ENCODE data around the gene ADIG.

DNA sequence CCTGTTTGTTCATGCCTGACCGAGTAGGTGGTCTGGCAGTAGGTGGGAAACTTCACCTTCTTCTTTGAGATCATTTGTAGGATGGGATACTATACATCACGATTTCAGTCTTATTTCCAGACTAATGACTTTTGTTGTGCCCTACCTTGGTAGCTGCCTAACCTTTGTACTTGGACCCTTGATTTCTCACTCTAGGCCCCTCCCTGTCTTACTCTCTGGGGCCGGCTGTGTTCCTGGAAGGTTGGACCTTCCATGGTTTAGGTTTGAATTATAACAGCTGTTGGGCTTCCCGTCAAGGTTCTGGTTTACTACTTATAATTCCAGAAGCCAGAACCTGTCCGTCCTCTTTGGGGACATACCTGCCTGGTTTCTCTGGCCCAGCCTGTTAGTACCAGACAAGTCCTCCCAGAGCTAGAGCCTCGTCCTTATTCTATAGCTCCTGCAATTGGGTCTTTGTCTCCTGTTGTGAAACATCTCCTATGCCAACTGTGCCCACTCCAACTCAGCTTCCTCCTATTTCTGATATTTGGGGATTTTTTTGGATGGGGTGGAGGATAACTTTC, 14.9 kb upstream of the ADIG start:
- TF ChIP-seq, protein P1, sequence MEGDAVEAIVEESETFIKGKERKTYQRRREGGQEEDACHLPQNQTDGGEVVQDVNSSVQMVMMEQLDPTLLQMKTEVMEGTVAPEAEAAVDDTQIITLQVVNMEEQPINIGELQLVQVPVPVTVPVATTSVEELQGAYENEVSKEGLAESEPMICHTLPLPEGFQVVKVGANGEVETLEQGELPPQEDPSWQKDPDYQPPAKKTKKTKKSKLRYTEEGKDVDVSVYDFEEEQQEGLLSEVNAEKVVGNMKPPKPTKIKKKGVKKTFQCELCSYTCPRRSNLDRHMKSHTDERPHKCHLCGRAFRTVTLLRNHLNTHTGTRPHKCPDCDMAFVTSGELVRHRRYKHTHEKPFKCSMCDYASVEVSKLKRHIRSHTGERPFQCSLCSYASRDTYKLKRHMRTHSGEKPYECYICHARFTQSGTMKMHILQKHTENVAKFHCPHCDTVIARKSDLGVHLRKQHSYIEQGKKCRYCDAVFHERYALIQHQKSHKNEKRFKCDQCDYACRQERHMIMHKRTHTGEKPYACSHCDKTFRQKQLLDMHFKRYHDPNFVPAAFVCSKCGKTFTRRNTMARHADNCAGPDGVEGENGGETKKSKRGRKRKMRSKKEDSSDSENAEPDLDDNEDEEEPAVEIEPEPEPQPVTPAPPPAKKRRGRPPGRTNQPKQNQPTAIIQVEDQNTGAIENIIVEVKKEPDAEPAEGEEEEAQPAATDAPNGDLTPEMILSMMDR (conservative IDR thresholded peaks at IDR 0.05) = no peak
- TF ChIP-seq ZFX (IDR thresholded peaks at IDR 0.05) = no peak

All from C4-2B (cell line).